Duodenal mucosa (tissue), 2 donors: ENCODE measurements around the gene CUX1.

ENCODE experiments used
- H3K27ac ChIP-seq: one replicate; pipeline ENCODE4 v1.7.0; 2013; ENCODE audit warnings: low read depth, low read length
- H3K27me3 ChIP-seq, 2 donors: one replicate each; pipeline ENCODE4 v1.7.0; 2013; ENCODE audit warnings: low read length in 2 of 2, control low read depth in 1 of 2; ENCODE audit not compliant: insufficient read depth in 2 of 2, control insufficient read depth in 1 of 2
- H3K36me3 ChIP-seq, 2 donors: one replicate each; pipeline ENCODE4 v1.7.0; 2013; ENCODE audit warnings: low read length in 2 of 2, control low read depth in 1 of 2; ENCODE audit not compliant: insufficient read depth in 2 of 2, control insufficient read depth in 1 of 2
- H3K4me1 ChIP-seq, 2 donors: one replicate each; pipeline ENCODE4 v1.7.0; 2013; ENCODE audit warnings: low read length in 2 of 2, control low read depth in 1 of 2; ENCODE audit not compliant: insufficient read depth in 2 of 2, control insufficient read depth in 1 of 2
- H3K4me3 ChIP-seq, 2 donors: one replicate each; pipeline ENCODE4 v1.7.0; 2013; ENCODE audit warnings: low read length in 2 of 2, low read depth in 1 of 2
- H3K9ac ChIP-seq, 2 donors: one replicate each; pipeline ENCODE4 v1.7.0; 2013; ENCODE audit warnings: low read length in 2 of 2, low read depth in 1 of 2
- H3K9me3 ChIP-seq, 2 donors: one replicate each; pipeline ENCODE4 v1.7.0; 2013; ENCODE audit warnings: low read length in 2 of 2, control low read depth in 1 of 2; ENCODE audit not compliant: control insufficient read depth in 1 of 2

The CUX1 gene

GRCh38 chr7:102272075-102272916, 454.9 kb downstream of the CUX1 start:
- Histone ChIP-seq H3K4me1 (peaks cover 10% of the 10 kb centered on the region in 2 donors), H3K27ac (no peak overlapping the region), H3K4me3 (no peak overlapping the region), H3K9me3 (no peaks in the 10 kb centered on the region), H3K36me3 (no peaks in the 10 kb centered on the region), H3K27me3 (no peaks in the 10 kb centered on the region), H3K9ac (no peak overlapping the region)

- Histone ChIP-seq H3K27ac (no peak overlapping the region), H3K9ac (no peak overlapping the region), H3K9me3 (no peaks in the 10 kb centered on the region), H3K4me3 (no peak overlapping the region), H3K36me3 (no peaks in the 10 kb centered on the region), H3K4me1 (peaks cover 10% of the 10 kb centered on the region in 2 donors), H3K27me3 (no peaks in the 10 kb centered on the region)
Observed at GRCh38 chr7:102272917-102273748, 455.7 kb downstream of the CUX1 start.

- no peaks in the 10 kb centered on the region for H3K9me3 ChIP-seq
- peaks cover 10% of the 10 kb centered on the region in 2 donors for H3K4me1 ChIP-seq
- H3K36me3 ChIP-seq: no peaks in the 10 kb centered on the region
- H3K27ac ChIP-seq: no peak overlapping the region
- H3K27me3 ChIP-seq: no peaks in the 10 kb centered on the region
- no peak overlapping the region for H3K4me3 ChIP-seq
- H3K9ac ChIP-seq: peak overlapping the region in 1 of 2 donors; percentile 23
Observed at GRCh38 chr7:102273749-102274712, 456.6 kb downstream of the CUX1 start.

GRCh38 chr7:102275123-102275703, 457.8 kb downstream of the CUX1 start:
- Histone ChIP-seq H3K9me3 (no peaks in the 10 kb centered on the region), H3K4me1 (peaks cover 10 to 15% of the 10 kb centered on the region in 2 donors), H3K27me3 (no peaks in the 10 kb centered on the region), H3K36me3 (no peaks in the 10 kb centered on the region), H3K4me3 (no peak overlapping the region), H3K9ac (no peak overlapping the region), H3K27ac (no peak overlapping the region)

- no peaks in the 10 kb centered on the region for H3K27me3 ChIP-seq
- no peaks in the 10 kb centered on the region for H3K9me3 ChIP-seq
- H3K4me1 ChIP-seq: peaks cover 8 to 15% of the 10 kb centered on the region in 2 donors
- no peak overlapping the region for H3K4me3 ChIP-seq
- H3K9ac ChIP-seq: no peak overlapping the region
- H3K27ac ChIP-seq: no peak overlapping the region
- no peaks in the 10 kb centered on the region for H3K36me3 ChIP-seq
Observed at GRCh38 chr7:102277901-102278300, 460.5 kb downstream of the CUX1 start.

GRCh38 chr7:102279537-102280400, 462.3 kb downstream of the CUX1 start:
- peaks cover 0 to 10% of the 10 kb centered on the region in 2 donors for H3K4me1 ChIP-seq
- no peak overlapping the region for H3K27ac ChIP-seq
- H3K4me3 ChIP-seq: no peak overlapping the region
- H3K36me3 ChIP-seq: no peaks in the 10 kb centered on the region
- H3K27me3 ChIP-seq: no peaks in the 10 kb centered on the region
- H3K9me3 ChIP-seq: no peaks in the 10 kb centered on the region
- no peak overlapping the region for H3K9ac ChIP-seq

- Histone ChIP-seq H3K27me3 (no peaks in the 10 kb centered on the region), H3K9me3 (no peaks in the 10 kb centered on the region), H3K27ac (no peak overlapping the region), H3K36me3 (no peaks in the 10 kb centered on the region), H3K4me1 (peaks cover 0 to 16% of the 10 kb centered on the region in 2 donors), H3K9ac (no peak overlapping the region), H3K4me3 (no peak overlapping the region)
Observed at GRCh38 chr7:102280521-102280920, 463.1 kb downstream of the CUX1 start.

GRCh38 chr7:102281785-102282184, 464.4 kb downstream of the CUX1 start:
- peaks cover 4 to 21% of the 10 kb centered on the region in 2 donors for H3K4me1 ChIP-seq
- no peak overlapping the region for H3K9ac ChIP-seq
- no peaks in the 10 kb centered on the region for H3K9me3 ChIP-seq
- no peak overlapping the region for H3K4me3 ChIP-seq
- no peak overlapping the region for H3K27ac ChIP-seq
- no peaks in the 10 kb centered on the region for H3K27me3 ChIP-seq
- no peaks in the 10 kb centered on the region for H3K36me3 ChIP-seq
